ENCODE results near the gene MLLT3.
A peak's percentile ranks its signal among the peaks of the same experiment; 100 is the strongest.

MLLT3 gene

GRCh38 chr9:20441166-20441565, 181.1 kb downstream of the MLLT3 start:
- H3K36me3 Mint-ChIP-seq: peaks cover 8% of the 10 kb centered on the region
- H3K9me3 Mint-ChIP-seq: no peaks in the 10 kb centered on the region
- no peak for ATAC-seq
- no peak overlapping the region for H3K4me3 Mint-ChIP-seq
- DNase-seq (ENCODE audit: low spot score in 2 of 2): no peak
- peaks cover 12% of the 10 kb centered on the region for H3K4me1 Mint-ChIP-seq
- H3K27ac Mint-ChIP-seq: no peak overlapping the region

GRCh38 chr9:20437476-20437875, 184.8 kb downstream of the MLLT3 start:
- DNase-seq (ENCODE audit: low spot score in 2 of 2): no peak
- Mint-ChIP-seq H3K36me3 (peaks cover 8% of the 10 kb centered on the region), H3K27ac (no peak overlapping the region), H3K4me3 (no peak overlapping the region), H3K4me1 (peaks cover 5% of the 10 kb centered on the region), H3K9me3 (no peaks in the 10 kb centered on the region)
- no peak for ATAC-seq

GRCh38 chr9:20436476-20437195, 185.7 kb downstream of the MLLT3 start:
- H3K27ac Mint-ChIP-seq: no peak overlapping the region
- no peaks in the 10 kb centered on the region for H3K9me3 Mint-ChIP-seq
- ATAC-seq: peak; percentile 74
- peaks cover 5% of the 10 kb centered on the region for H3K4me1 Mint-ChIP-seq
- H3K4me3 Mint-ChIP-seq: no peak overlapping the region
- DNase-seq (ENCODE audit: low spot score in 2 of 2): no peak
- H3K36me3 Mint-ChIP-seq: peaks cover 8% of the 10 kb centered on the region

- Mint-ChIP-seq H3K27ac (no peak overlapping the region), H3K4me1 (no peaks in the 10 kb centered on the region), H3K36me3 (no peaks in the 10 kb centered on the region), H3K9me3 (no peaks in the 10 kb centered on the region), H3K4me3 (no peak overlapping the region)
- DNase-seq (ENCODE audit: low spot score in 2 of 2): no peak
- no peak for ATAC-seq
Measured at GRCh38 chr9:20428976-20429375, 193.3 kb downstream of the MLLT3 start.

- DNase-seq (ENCODE audit: low spot score in 2 of 2) (no peak), ATAC-seq (no peak)
- no peaks in the 10 kb centered on the region for H3K9me3 Mint-ChIP-seq
- no peak overlapping the region for H3K4me3 Mint-ChIP-seq
- H3K27ac Mint-ChIP-seq: no peak overlapping the region
- no peaks in the 10 kb centered on the region for H3K36me3 Mint-ChIP-seq
- no peaks in the 10 kb centered on the region for H3K4me1 Mint-ChIP-seq
Measured at GRCh38 chr9:20427359-20427758, 194.9 kb downstream of the MLLT3 start.

GRCh38 chr9:20426019-20426418, 196.3 kb downstream of the MLLT3 start:
- Mint-ChIP-seq H3K4me1 (peaks cover 6% of the 10 kb centered on the region), H3K4me3 (no peak overlapping the region), H3K9me3 (no peaks in the 10 kb centered on the region), H3K27ac (no peak overlapping the region), H3K36me3 (no peaks in the 10 kb centered on the region)
- DNase-seq (ENCODE audit: low spot score in 2 of 2): no peak
- no peak for ATAC-seq

- peaks cover 13% of the 10 kb centered on the region for H3K4me1 Mint-ChIP-seq
- no peak overlapping the region for H3K27ac Mint-ChIP-seq
- no peak overlapping the region for H3K4me3 Mint-ChIP-seq
- no peak for ATAC-seq
- no peaks in the 10 kb centered on the region for H3K36me3 Mint-ChIP-seq
- H3K9me3 Mint-ChIP-seq: no peaks in the 10 kb centered on the region
- DNase-seq (ENCODE audit: low spot score in 2 of 2): no peak
Measured at GRCh38 chr9:20419533-20419932, 202.8 kb downstream of the MLLT3 start.

- DNase-seq (ENCODE audit: low spot score in 2 of 2) (no peak), ATAC-seq (no peak)
- Mint-ChIP-seq H3K9me3 (no peaks in the 10 kb centered on the region), H3K4me1 (peaks cover 13% of the 10 kb centered on the region), H3K36me3 (peaks cover 8% of the 10 kb centered on the region), H3K4me3 (no peak overlapping the region), H3K27ac (no peak overlapping the region)
Measured at GRCh38 chr9:20418485-20418884, 203.8 kb downstream of the MLLT3 start.

GRCh38 chr9:20417373-20418080, 204.8 kb downstream of the MLLT3 start:
- peaks cover 13% of the 10 kb centered on the region for H3K4me1 Mint-ChIP-seq
- ATAC-seq: no peak
- H3K9me3 Mint-ChIP-seq: no peaks in the 10 kb centered on the region

GRCh38 chr9:20414150-20414549, 208.1 kb downstream of the MLLT3 start:
- Mint-ChIP-seq H3K36me3 (peaks cover 23% of the 10 kb centered on the region), H3K9me3 (no peaks in the 10 kb centered on the region), H3K27ac (no peak overlapping the region), H3K4me3 (no peak overlapping the region), H3K4me1 (peaks cover 6% of the 10 kb centered on the region)
- no peak for DNase-seq (ENCODE audit: low spot score in 2 of 2)
- no peak for ATAC-seq

More at GRCh38 chr9:20417373-20418080, 204.8 kb downstream of the MLLT3 start:
- DNase-seq (ENCODE audit: low spot score in 2 of 2): no peak
- no peak overlapping the region for H3K27ac Mint-ChIP-seq
- H3K4me3 Mint-ChIP-seq: no peak overlapping the region
- peaks cover 15% of the 10 kb centered on the region for H3K36me3 Mint-ChIP-seq

- H3K4me3 Mint-ChIP-seq: no peak overlapping the region
- H3K36me3 Mint-ChIP-seq: peaks cover 27% of the 10 kb centered on the region
- H3K27ac Mint-ChIP-seq: no peak overlapping the region
- H3K9me3 Mint-ChIP-seq: no peaks in the 10 kb centered on the region
- ATAC-seq (no peak), DNase-seq (ENCODE audit: low spot score in 2 of 2) (no peak)
- no peaks in the 10 kb centered on the region for H3K4me1 Mint-ChIP-seq
Measured at GRCh38 chr9:20409321-20410092, 212.8 kb downstream of the MLLT3 start.

GRCh38 chr9:20408513-20408912, 213.8 kb downstream of the MLLT3 start:
- Mint-ChIP-seq H3K4me1 (no peaks in the 10 kb centered on the region), H3K4me3 (no peak overlapping the region), H3K9me3 (no peaks in the 10 kb centered on the region), H3K27ac (no peak overlapping the region), H3K36me3 (peaks cover 19% of the 10 kb centered on the region)
- ATAC-seq (no peak), DNase-seq (ENCODE audit: low spot score in 2 of 2) (no peak)

- Mint-ChIP-seq H3K36me3 (peaks cover 7% of the 10 kb centered on the region), H3K9me3 (no peaks in the 10 kb centered on the region), H3K4me3 (no peak overlapping the region), H3K4me1 (no peaks in the 10 kb centered on the region), H3K27ac (no peak overlapping the region)
- DNase-seq (ENCODE audit: low spot score in 2 of 2) (no peak), ATAC-seq (no peak)
Measured at GRCh38 chr9:20407013-20407412, 215.3 kb downstream of the MLLT3 start.

GRCh38 chr9:20406344-20406743, 216.0 kb downstream of the MLLT3 start:
- Mint-ChIP-seq H3K9me3 (no peaks in the 10 kb centered on the region), H3K27ac (no peak overlapping the region), H3K4me3 (no peak overlapping the region), H3K4me1 (no peaks in the 10 kb centered on the region), H3K36me3 (peaks cover 4% of the 10 kb centered on the region)
- no peak for DNase-seq (ENCODE audit: low spot score in 2 of 2)
- ATAC-seq: no peak

GRCh38 chr9:20405616-20406015, 216.7 kb downstream of the MLLT3 start:
- no peaks in the 10 kb centered on the region for H3K9me3 Mint-ChIP-seq
- no peaks in the 10 kb centered on the region for H3K4me1 Mint-ChIP-seq
- no peak for ATAC-seq
- H3K36me3 Mint-ChIP-seq: peaks cover 4% of the 10 kb centered on the region
- no peak for DNase-seq (ENCODE audit: low spot score in 2 of 2)
- H3K4me3 Mint-ChIP-seq: no peak overlapping the region
- no peak overlapping the region for H3K27ac Mint-ChIP-seq
